Stimulated activated CD4-positive, alpha-beta T cell treated with anti-CD3 and anti-CD28 coated beads, Interleukin-12 subunit alpha, Interleukin-12 subunit beta, amount 100 ng/mL, for 24 hours (primary cell): ENCODE measurements around the gene IFI30.
"Not testable (repeated sequence)": the region's sequence is repeated elsewhere in the genome, so short reads cannot be mapped to it uniquely, and the experiment has no call there.

Source experiments
- DNase-seq, 2 experiments: peaks; one replicate each; pipeline ENCODE4 v3.0.0-alpha.2; 2020; ENCODE audit warnings: low read depth in 2 of 2

IFI30 gene

GRCh38 chr19:18152817-18153555 is 20.6 kb upstream of the IFI30 start, which contains the start of gene PIK3R2:
Gene PIK3R2, plus strand, starts transcription at chr19:18153163. Its CDS starts 2,717 bp downstream, at chr19:18155880.
- peak; percentile 99 to 100 for DNase-seq

GRCh38 chr19:18153556-18154134 is 20.0 kb upstream of the IFI30 start:
- DNase-seq, result peak in 1 of 2 experiments; percentile 30

- DNase-seq, result no peak
Observed at GRCh38 chr19:18155095-18156087, 18.2 kb upstream of the IFI30 start.

- DNase-seq, result no peak
Observed at GRCh38 chr19:18156268-18156667, 17.3 kb upstream of the IFI30 start.

GRCh38 chr19:18156841-18157464 is 16.7 kb upstream of the IFI30 start:
- DNase-seq, result no peak

- no peak for DNase-seq
Observed at GRCh38 chr19:18157465-18158063, 16.0 kb upstream of the IFI30 start.

- DNase-seq, result no peak
Observed at GRCh38 chr19:18158467-18158866, 15.1 kb upstream of the IFI30 start.

- DNase-seq, result not testable (repeated sequence)
Observed at GRCh38 chr19:18159059-18159616, 14.5 kb upstream of the IFI30 start.

- DNase-seq, result no peak
Observed at GRCh38 chr19:18159810-18160209, 13.8 kb upstream of the IFI30 start.

GRCh38 chr19:18160493-18160970 is 13.1 kb upstream of the IFI30 start:
- no peak for DNase-seq

GRCh38 chr19:18160971-18161635 is 12.5 kb upstream of the IFI30 start:
- DNase-seq, result peak; percentile 62 to 65

- DNase-seq, result no peak
Observed at GRCh38 chr19:18161636-18162002, 12.0 kb upstream of the IFI30 start.

GRCh38 chr19:18164072-18164471 is 9.5 kb upstream of the IFI30 start:
- no peak for DNase-seq

GRCh38 chr19:18165794-18166544 is 7.6 kb upstream of the IFI30 start:
- no peak for DNase-seq

- no peak for DNase-seq
Observed at GRCh38 chr19:18167011-18167410, 6.6 kb upstream of the IFI30 start.

GRCh38 chr19:18167975-18168645 is 5.5 kb upstream of the IFI30 start:
- peak in 1 of 2 experiments; percentile 46 for DNase-seq

- DNase-seq, result no peak
Observed at GRCh38 chr19:18168673-18169381, 4.8 kb upstream of the IFI30 start.

GRCh38 chr19:18170714-18171255 is 2.8 kb upstream of the IFI30 start:
- DNase-seq, result no peak
